Neutrophil (primary cell): ENCODE data around the gene GPHB5.

ENCODE experiments used
- H3K27ac ChIP-seq: fragments of 200-600 bp; sonication (generic); 2 replicates; pipeline ENCODE4 v1.5.1; 2016; ENCODE audit warnings: mild to moderate bottlenecking, moderate library complexity
- H3K27me3 ChIP-seq: fragments of 200-600 bp; sonication (generic); 2 replicates; pipeline ENCODE4 v1.6.0; 2016; ENCODE audit warnings: mild to moderate bottlenecking
- H3K36me3 ChIP-seq: fragments of 200-600 bp; sonication (generic); 2 replicates; pipeline ENCODE4 v1.5.1; 2017
- H3K4me1 ChIP-seq, 2 experiments: fragments of 200-600 bp in 1 of 2; sonication (generic) in 1 of 2; 1 replicate in 1 of 2; 2 replicates in 1 of 2; pipeline versions ENCODE4 v1.5.1 to v1.6.1; 2013 to 2016; ENCODE audit warnings: low read depth in 1 of 2, low read length in 1 of 2, mild to moderate bottlenecking in 1 of 2, moderate library complexity in 1 of 2; ENCODE audit not compliant: control insufficient read depth in 1 of 2, insufficient read depth in 1 of 2
- H3K4me3 ChIP-seq, 2 experiments: fragments of 200-600 bp in 1 of 2; sonication (generic) in 1 of 2; 1 replicate in 1 of 2; 2 replicates in 1 of 2; pipeline ENCODE4 v1.5.1; 2013 to 2016; ENCODE audit warnings: low read depth in 1 of 2, low read length in 1 of 2, mild to moderate bottlenecking in 1 of 2, moderate library complexity in 1 of 2
- H3K9me3 ChIP-seq: fragments of 200-600 bp; sonication (generic); 2 replicates; pipeline ENCODE4 v1.5.1; 2016
- TF ChIP-seq, protein P1 (sequence below): fragments of 200-600 bp; sonication (generic); IDR thresholded peaks from 2 replicates; pipeline ENCODE4 v1.5.1; 2016; ENCODE audit warnings: antibody characterized with exemption

GPHB5 gene, protein sequence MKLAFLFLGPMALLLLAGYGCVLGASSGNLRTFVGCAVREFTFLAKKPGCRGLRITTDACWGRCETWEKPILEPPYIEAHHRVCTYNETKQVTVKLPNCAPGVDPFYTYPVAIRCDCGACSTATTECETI

DNA sequence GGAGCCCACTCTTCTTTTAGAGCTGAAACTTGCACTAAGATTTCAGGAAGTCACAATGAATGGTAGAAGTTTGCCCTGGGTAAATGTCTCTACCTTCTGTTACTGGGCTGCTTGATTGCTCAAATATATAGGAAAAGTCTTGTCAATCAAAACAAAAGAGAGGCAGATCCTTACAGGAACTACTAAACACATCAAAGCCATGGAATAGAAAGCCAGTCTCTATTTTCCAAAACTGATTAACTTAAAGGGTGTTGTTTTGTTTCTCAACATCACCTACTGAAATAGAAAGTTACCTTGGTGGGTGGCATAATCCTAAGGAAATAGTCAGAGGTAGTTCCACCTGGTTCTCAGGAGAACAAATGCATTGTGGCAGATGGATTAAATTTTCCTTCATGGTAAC lies at the start of gene GPHB5:
Gene GPHB5, minus strand, starts transcription at position 101 of the 400 bp plus-strand sequence. CDS start 1,086 bp downstream, outside the sequence.
- Histone ChIP-seq H3K36me3 (no peaks in the 10 kb centered on the region), H3K27ac (no peak within 1 kb of the TSS), H3K4me1 (no peaks in the 10 kb centered on the region), H3K9me3 (no peaks in the 10 kb centered on the region), H3K4me3 (no peak within 1 kb of the TSS), H3K27me3 (no peaks in the 10 kb centered on the region)
- TF ChIP-seq, protein P1, sequence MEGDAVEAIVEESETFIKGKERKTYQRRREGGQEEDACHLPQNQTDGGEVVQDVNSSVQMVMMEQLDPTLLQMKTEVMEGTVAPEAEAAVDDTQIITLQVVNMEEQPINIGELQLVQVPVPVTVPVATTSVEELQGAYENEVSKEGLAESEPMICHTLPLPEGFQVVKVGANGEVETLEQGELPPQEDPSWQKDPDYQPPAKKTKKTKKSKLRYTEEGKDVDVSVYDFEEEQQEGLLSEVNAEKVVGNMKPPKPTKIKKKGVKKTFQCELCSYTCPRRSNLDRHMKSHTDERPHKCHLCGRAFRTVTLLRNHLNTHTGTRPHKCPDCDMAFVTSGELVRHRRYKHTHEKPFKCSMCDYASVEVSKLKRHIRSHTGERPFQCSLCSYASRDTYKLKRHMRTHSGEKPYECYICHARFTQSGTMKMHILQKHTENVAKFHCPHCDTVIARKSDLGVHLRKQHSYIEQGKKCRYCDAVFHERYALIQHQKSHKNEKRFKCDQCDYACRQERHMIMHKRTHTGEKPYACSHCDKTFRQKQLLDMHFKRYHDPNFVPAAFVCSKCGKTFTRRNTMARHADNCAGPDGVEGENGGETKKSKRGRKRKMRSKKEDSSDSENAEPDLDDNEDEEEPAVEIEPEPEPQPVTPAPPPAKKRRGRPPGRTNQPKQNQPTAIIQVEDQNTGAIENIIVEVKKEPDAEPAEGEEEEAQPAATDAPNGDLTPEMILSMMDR, result no peak

DNA sequence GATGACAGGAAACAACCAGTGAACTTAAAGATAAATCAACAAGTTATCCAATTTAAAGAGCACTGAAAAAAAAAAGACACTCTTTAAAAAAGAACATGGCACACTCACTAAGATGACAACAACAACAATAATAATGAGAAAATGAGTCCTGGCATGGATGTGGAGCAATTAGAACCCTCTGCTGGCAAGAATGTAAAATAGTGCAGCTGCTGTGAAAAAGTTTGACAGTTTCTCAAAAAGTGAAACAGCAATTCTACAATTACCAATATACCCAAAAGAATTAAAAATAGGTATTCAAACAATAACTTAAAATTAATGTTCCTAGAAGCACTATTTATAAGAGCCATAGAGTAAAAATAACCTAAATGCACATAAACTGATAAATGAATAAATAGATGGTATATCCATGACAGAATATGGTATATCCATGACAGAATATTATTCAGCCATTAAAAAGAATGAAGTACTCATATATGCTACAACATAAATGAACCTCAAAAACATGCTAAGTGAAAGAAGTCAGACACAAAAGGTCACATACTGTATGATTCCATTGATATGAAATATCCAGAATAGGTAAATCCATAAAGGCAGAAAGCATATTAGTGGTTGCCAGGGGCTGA lies 49.1 kb upstream of the GPHB5 start:
- H3K36me3 ChIP-seq, result peaks cover under 1% of the 10 kb centered on the region
- TF ChIP-seq, protein P1, result no peak
- H3K27me3 ChIP-seq, result no peaks in the 10 kb centered on the region
- H3K4me1 ChIP-seq, result no peaks in the 10 kb centered on the region
- no peaks in the 10 kb centered on the region for H3K9me3 ChIP-seq
- H3K27ac ChIP-seq, result no peak overlapping the region
- H3K4me3 ChIP-seq, result no peak overlapping the region

DNA sequence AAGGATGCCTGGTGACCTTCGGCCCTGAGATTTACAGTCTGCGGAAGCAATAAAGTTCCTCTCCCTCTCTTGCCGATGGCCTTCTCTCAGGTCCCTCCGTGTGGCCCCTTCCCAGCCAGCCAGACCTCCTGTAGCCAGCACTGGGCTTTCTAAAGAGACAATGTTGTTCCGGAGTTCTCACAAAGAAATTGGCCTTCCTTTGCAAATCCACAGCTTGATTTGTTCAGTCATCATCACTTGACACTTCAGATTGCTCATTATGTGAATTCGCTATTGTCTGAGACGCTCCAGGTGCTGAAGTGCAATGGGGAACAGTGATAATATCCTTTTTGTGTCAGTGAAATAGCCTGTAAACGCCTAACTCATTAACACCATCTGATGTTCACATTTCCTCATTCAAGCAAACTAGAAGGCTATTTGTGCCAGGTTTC lies 43.7 kb upstream of the GPHB5 start:
- TF ChIP-seq, protein P1, result no peak
- H3K27me3 ChIP-seq, result peaks cover 12% of the 10 kb centered on the region
- H3K4me3 ChIP-seq, result no peak overlapping the region
- H3K36me3 ChIP-seq, result no peaks in the 10 kb centered on the region
- no peaks in the 10 kb centered on the region for H3K4me1 ChIP-seq
- H3K9me3 ChIP-seq, result no peaks in the 10 kb centered on the region
- H3K27ac ChIP-seq, result no peak overlapping the region

DNA sequence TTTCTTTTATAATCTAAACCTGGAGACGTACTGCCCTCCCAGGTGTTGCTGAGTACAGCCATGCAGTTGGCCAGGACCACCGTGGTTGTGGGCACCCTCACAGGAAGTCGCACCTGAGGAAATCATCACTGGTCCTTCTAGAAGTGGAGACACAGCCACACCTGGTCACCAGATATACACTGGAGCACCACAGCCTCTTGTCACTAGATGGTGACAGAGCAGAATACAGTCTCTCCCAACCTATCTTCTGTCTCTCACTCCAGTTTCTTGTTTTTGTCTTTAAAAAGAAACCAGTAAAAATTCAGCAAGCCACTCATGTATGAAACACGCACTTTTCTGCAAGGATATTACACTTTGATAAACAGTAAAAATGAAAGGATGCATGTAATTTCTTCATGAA lies 43.1 kb upstream of the GPHB5 start:
- Histone ChIP-seq H3K4me3 (no peak overlapping the region), H3K27me3 (peaks cover 12% of the 10 kb centered on the region), H3K36me3 (no peaks in the 10 kb centered on the region), H3K9me3 (no peaks in the 10 kb centered on the region), H3K27ac (no peak overlapping the region), H3K4me1 (no peaks in the 10 kb centered on the region)
- TF ChIP-seq, protein P1, result no peak

DNA sequence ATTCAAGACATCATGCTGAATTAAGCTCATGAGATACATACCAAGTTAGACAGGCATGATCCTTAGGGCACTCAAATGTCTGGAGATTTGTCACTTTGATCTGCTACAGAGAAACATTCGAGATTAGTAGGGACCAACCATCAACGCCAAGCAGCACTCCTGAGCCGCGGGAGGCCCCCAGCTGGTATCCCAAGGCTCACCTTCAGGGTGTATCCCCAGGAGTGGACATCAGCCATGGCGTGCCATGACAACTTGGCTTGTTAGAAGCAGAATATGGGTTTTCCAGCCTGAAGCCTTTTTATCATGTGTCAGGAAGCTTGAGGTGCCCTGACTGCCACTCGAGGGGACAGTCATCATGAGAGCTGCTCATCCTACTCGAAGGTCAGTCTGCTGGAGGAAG lies 39.1 kb upstream of the GPHB5 start:
- Histone ChIP-seq H3K4me1 (peaks cover 0 to 7% of the 10 kb centered on the region in 2 experiments), H3K4me3 (no peak overlapping the region), H3K27me3 (peaks cover 12% of the 10 kb centered on the region), H3K9me3 (no peaks in the 10 kb centered on the region), H3K36me3 (no peaks in the 10 kb centered on the region), H3K27ac (no peak overlapping the region)
- TF ChIP-seq, protein P1, result no peak
